Endothelial cell of umbilical vein (primary cell): ENCODE measurements around the gene XRCC4. TPM values are rescaled to one million over a fixed set of nuclear protein-coding genes. Genes with fewer than 3 reads are reported as not detected.
"Not testable (repeated sequence)": the region's sequence is repeated elsewhere in the genome, so short reads cannot be mapped to it uniquely, and the experiment has no call there.

ENCODE experiments used
- BruUV-seq: library from RNA; stranded (reverse); fragments of 400-500 nt; replicated peaks from 2 replicates; lab custom pipeline; 2021; lab: Mats Ljungman, UMichigan
- CTCF ChIA-PET: fragments of 300-600, 350-600 bp; sonication (Branson Sonifier 250); formaldehyde crosslinking; loops from one replicate; lab custom pipeline; 2021; ENCODE audit warnings: antibody characterized with exemption, inconsistent platforms; lab: Charles Lee
- POLR2A ChIA-PET: fragments of 300-600, 350-600 bp; sonication (Branson Sonifier 250); formaldehyde crosslinking; loops from one replicate; lab custom pipeline; 2021; ENCODE audit warnings: antibody characterized with exemption, inconsistent platforms; lab: Charles Lee
- DNase-seq: peaks from one replicate; pipeline ENCODE4 v3.0.0-alpha.2; 2011; ENCODE audit warnings: low read depth, low spot score
- FAIRE-seq: peaks from 2 replicates; lab custom pipeline; 2011; peaks lifted over from hg19 to GRCh38; lab: Jason Lieb, UNC
- H2AFZ ChIP-seq: 2 replicates; pipeline ENCODE4 v1.6.0; 2012; ENCODE audit warnings: low read depth, low read length, control low read depth, inconsistent platforms
- H3K27ac ChIP-seq: 2 replicates; pipeline ENCODE4 v1.5.1; 2011; ENCODE audit warnings: low read depth, mild to moderate bottlenecking, control low read depth, low read length, moderate library complexity; ENCODE audit not compliant: insufficient read depth
- H3K27me3 ChIP-seq, 2 experiments: 2 replicates each; pipeline versions ENCODE4 v1.6.0 to v1.6.1; 2011; ENCODE audit warnings: low read length in 2 of 2, mixed read lengths in 1 of 2; ENCODE audit not compliant: control insufficient read depth in 2 of 2, insufficient read depth in 2 of 2
- H3K36me3 ChIP-seq, 2 experiments: 2 replicates in 1 of 2; 3 replicates in 1 of 2; pipeline ENCODE4 v1.5.1; 2011; ENCODE audit warnings: low read length in 2 of 2, mild to moderate bottlenecking in 1 of 2, moderate library complexity in 1 of 2; ENCODE audit not compliant: control insufficient read depth in 2 of 2, insufficient read depth in 2 of 2; ENCODE audit errors: extremely low read depth in 1 of 2
- H3K4me1 ChIP-seq: 3 replicates; pipeline ENCODE4 v1.5.1; 2011; ENCODE audit warnings: mild to moderate bottlenecking, low read length; ENCODE audit not compliant: control insufficient read depth, insufficient read depth; ENCODE audit errors: extremely low read depth
- H3K4me2 ChIP-seq: 2 replicates; pipeline ENCODE4 v1.6.1; 2011; ENCODE audit warnings: low read length, control low read depth, mixed read lengths; ENCODE audit not compliant: insufficient read depth
- H3K4me3 ChIP-seq, 3 experiments: fragments of 200-600 bp in 1 of 3; sonication (generic), shearing (Covaris generic) in 1 of 3; replicated peaks in 1 of 3; 2 replicates each; pipeline ENCODE4 v1.5.1; 2011 to 2016; ENCODE audit warnings: control low read depth in 3 of 3, low read length in 3 of 3, mild to moderate bottlenecking in 2 of 3, inconsistent platforms in 1 of 3, low read depth in 1 of 3, moderate library complexity in 1 of 3; ENCODE audit not compliant: insufficient read depth in 1 of 3
- H3K79me2 ChIP-seq: 2 replicates; pipeline ENCODE4 v1.6.0; 2012; ENCODE audit warnings: low read length, inconsistent platforms; ENCODE audit not compliant: control insufficient read depth, insufficient read depth
- H3K9ac ChIP-seq: replicated peaks from 2 replicates; pipeline ENCODE3; 2011; ENCODE audit warnings: low read length, control low read depth; ENCODE audit not compliant: insufficient read depth; ENCODE audit errors: extremely low read depth
- H3K9me1 ChIP-seq: replicated peaks from 3 replicates; pipeline ENCODE4 v1.6.0; 2011; ENCODE audit warnings: mild to moderate bottlenecking, low read length; ENCODE audit not compliant: control insufficient read depth, insufficient read depth; ENCODE audit errors: extremely low read depth
- H3K9me3 ChIP-seq: replicated peaks from 2 replicates; pipeline ENCODE4 v1.5.1; 2012; ENCODE audit warnings: low read length, inconsistent platforms; ENCODE audit not compliant: control insufficient read depth, insufficient read depth
- H4K20me1 ChIP-seq: replicated peaks from 2 replicates; pipeline ENCODE3; 2011; ENCODE audit warnings: mild to moderate bottlenecking, low read length; ENCODE audit not compliant: control insufficient read depth, insufficient read depth; ENCODE audit errors: extremely low read depth
- POLR2A ChIP-seq: IDR thresholded peaks from 2 replicates; pipeline ENCODE4 v1.6.1; 2012; ENCODE audit warnings: low read depth, mild to moderate bottlenecking, control low read depth, low read length
- dilution Hi-C: fragments of 300-500 bp; cut with MboI; formaldehyde crosslinking; loops from one replicate; pipeline ENCODE4 v1.15.0; 2019; ENCODE audit warnings: low sequenced_read_pairs; ENCODE audit not compliant: extremely low pct_ligation_motif_present
- intact Hi-C: fragments of 100-400 bp; cut with micrococcal nuclease; formaldehyde crosslinking; loops from one replicate; pipeline ENCODE4 v1.10.0; 2022
- polyA plus RNA-seq, 4 experiments: library from polyadenylated mRNA; depleted of rRNA in 3 of 4; stranded (reverse) in 3 of 4; unstranded in 1 of 4; fragments of >200 nt; gene quantifications; 2 replicates each; pipeline versions ENCODE4 v1.2.1 to v1.2.3, GENCODE V29; 2011 to 2012; ENCODE audit warnings: missing spikeins in 1 of 4
- total RNA-seq: library from RNA; stranded (reverse); gene quantifications from 2 replicates; pipeline ENCODE4 v1.2.3, GENCODE V29; 2021

The XRCC4 gene
- total and polyA plus RNA-seq, 2 donors (not counting 3 experiments of a cell fraction or from before 2014, with no cell fraction given) = 1.3 to 7.7 TPM

DNA sequence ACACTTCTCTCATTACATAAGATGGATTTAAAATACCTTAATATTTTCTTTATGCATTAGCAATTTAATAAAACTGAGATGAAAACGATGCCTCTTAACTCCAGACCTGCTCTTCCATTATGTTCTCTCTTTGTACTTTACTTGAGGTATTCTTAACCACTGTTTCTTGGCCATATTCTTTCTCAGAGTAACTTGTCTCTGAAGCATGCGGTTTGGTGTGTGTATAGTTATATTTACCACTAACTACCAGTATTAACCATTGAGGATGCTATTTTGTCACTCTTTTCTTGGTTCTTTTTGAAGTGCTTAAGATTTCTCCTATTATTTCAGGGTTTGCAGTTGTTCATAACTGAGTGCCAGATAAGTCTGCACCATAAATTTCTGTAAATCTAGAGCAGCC lies 18.0 kb upstream of the XRCC4 start:
- Histone ChIP-seq H3K9me1 (no peaks in the 10 kb centered on the region), H2AFZ (no peak overlapping the region), H3K79me2 (peaks cover 20% of the 10 kb centered on the region), H3K4me1 (no peaks in the 10 kb centered on the region), H4K20me1 (peaks cover 3% of the 10 kb centered on the region), H3K9me3 (no peaks in the 10 kb centered on the region), H3K9ac (no peak overlapping the region), H3K4me3 (no peak overlapping the region), H3K4me2 (no peak overlapping the region), H3K36me3 (peaks cover 0 to 6% of the 10 kb centered on the region in 2 experiments), H3K27me3 (no peaks in the 10 kb centered on the region), H3K27ac (no peak overlapping the region)
- POLR2A ChIA-PET = no interaction called here
- CTCF ChIA-PET = interaction anchor here (3.1 kb wide), 1 partner anchor 11 kb away, joined by 8 read pairs; no protein-coding TSS in a partner anchor
- FAIRE-seq (no peak), DNase-seq (no peak)
- dilution Hi-C loops = no loop called here
- no peak for TF ChIP-seq POLR2A
- intact Hi-C loops = no loop called here
- no TSS peak for BruUV-seq

- CTCF ChIA-PET = no interaction called here
- no peak overlapping the region for H3K4me3 ChIP-seq
Observed at GRCh38 chr5:83066548-83067110, 10.7 kb upstream of the XRCC4 start.

GRCh38 chr5:83067377-83067776 lies 10.0 kb upstream of the XRCC4 start:
- H3K36me3 ChIP-seq, DNase-seq, H3K4me1 ChIP-seq, intact Hi-C loops, POLR2A ChIA-PET, BruUV-seq, H3K9me3 ChIP-seq, H3K27ac ChIP-seq, H3K9me1 ChIP-seq, H2AFZ ChIP-seq, H3K4me2 ChIP-seq, H3K27me3 ChIP-seq, H3K4me3 ChIP-seq, dilution Hi-C loops, H3K9ac ChIP-seq, CTCF ChIA-PET, FAIRE-seq: not testable (repeated sequence)
- Histone ChIP-seq H4K20me1 (peaks cover 14% of the 10 kb centered on the region), H3K79me2 (peaks cover 82% of the 10 kb centered on the region)

More at GRCh38 chr5:83066548-83067110, 10.7 kb upstream of the XRCC4 start:
- peaks cover 0 to 2% of the 10 kb centered on the region in 2 experiments for H3K36me3 ChIP-seq
- no peak for TF ChIP-seq POLR2A
- no peak overlapping the region for H2AFZ ChIP-seq
- BruUV-seq = no TSS peak
- peaks cover 77% of the 10 kb centered on the region for H3K79me2 ChIP-seq
- DNase-seq (no peak), FAIRE-seq (no peak)
- no peak overlapping the region for H3K9ac ChIP-seq
- POLR2A ChIA-PET = no interaction called here
- no peaks in the 10 kb centered on the region for H3K9me1 ChIP-seq
- no peaks in the 10 kb centered on the region for H3K9me3 ChIP-seq
- H3K27me3 ChIP-seq = no peaks in the 10 kb centered on the region
- no peak overlapping the region for H3K4me2 ChIP-seq
- intact Hi-C loops = no loop called here
- H4K20me1 ChIP-seq = peaks cover 13% of the 10 kb centered on the region
- dilution Hi-C loops = no loop called here
- no peaks in the 10 kb centered on the region for H3K4me1 ChIP-seq
- no peak overlapping the region for H3K27ac ChIP-seq
